GM12878 (cell line): ENCODE data around the gene DMD.

Experiments
- HDAC6 ChIP-seq: fragments of 200-600 bp; sonication (generic); IDR thresholded peaks from one replicate; pipeline ENCODE4 v1.8.0; 2017; ENCODE audit warnings: antibody characterized with exemption; ENCODE audit not compliant: unreplicated experiment
- POLR2A ChIP-seq: IDR thresholded peaks from 2 replicates; pipeline ENCODE4 v1.6.1; 2011; ENCODE audit warnings: low read depth, mild to moderate bottlenecking, low read length
- TF ChIP-seq, protein P1 (sequence below), 3 experiments: IDR thresholded peaks in 2 of 3; conservative IDR thresholded peaks in 1 of 3; 2 replicates each; pipeline ENCODE4 v1.5.1; 2011; ENCODE audit warnings: low read depth in 3 of 3, low read length in 3 of 3, mild to moderate bottlenecking in 3 of 3, control low read depth in 2 of 3, moderate library complexity in 2 of 3, inconsistent platforms in 1 of 3, mixed read lengths in 1 of 3; ENCODE audit not compliant: control insufficient read depth in 2 of 3, insufficient read depth in 1 of 3; ENCODE audit errors: extremely low read depth in 1 of 3

DNA sequence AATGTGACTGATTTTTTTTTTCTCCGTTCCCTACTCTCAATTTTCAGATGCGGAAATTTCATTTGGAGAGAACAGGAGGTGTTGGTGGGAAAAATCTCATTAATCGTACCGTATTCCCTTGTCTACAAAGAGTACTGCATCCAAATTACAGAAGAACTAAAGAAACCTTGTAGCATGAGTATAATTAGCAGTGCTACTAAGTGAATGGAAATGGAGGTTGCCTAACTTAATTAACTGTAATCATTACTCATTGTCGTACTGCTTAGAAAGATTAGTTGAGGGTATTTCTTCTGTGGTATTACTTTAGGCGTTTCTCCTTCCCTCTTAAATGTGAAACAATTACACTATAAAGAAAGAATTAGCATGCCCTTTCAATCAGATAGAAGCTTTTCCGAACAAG is 81.7 kb downstream of the DMD start:
- no peak for TF ChIP-seq POLR2A
- TF ChIP-seq, protein P1, sequence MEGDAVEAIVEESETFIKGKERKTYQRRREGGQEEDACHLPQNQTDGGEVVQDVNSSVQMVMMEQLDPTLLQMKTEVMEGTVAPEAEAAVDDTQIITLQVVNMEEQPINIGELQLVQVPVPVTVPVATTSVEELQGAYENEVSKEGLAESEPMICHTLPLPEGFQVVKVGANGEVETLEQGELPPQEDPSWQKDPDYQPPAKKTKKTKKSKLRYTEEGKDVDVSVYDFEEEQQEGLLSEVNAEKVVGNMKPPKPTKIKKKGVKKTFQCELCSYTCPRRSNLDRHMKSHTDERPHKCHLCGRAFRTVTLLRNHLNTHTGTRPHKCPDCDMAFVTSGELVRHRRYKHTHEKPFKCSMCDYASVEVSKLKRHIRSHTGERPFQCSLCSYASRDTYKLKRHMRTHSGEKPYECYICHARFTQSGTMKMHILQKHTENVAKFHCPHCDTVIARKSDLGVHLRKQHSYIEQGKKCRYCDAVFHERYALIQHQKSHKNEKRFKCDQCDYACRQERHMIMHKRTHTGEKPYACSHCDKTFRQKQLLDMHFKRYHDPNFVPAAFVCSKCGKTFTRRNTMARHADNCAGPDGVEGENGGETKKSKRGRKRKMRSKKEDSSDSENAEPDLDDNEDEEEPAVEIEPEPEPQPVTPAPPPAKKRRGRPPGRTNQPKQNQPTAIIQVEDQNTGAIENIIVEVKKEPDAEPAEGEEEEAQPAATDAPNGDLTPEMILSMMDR (IDR thresholded peaks at IDR 0.05 in 2 of 3, conservative IDR thresholded peaks at IDR 0.05 in 1 of 3; ENCODE audit: control insufficient read depth in 2 of 3, extremely low read depth in 1 of 3, insufficient read depth in 1 of 3, low read depth in 3 of 3, low read length in 3 of 3), result no peak
- TF ChIP-seq HDAC6, result no peak
